Activated naive CD8-positive, alpha-beta T cell (primary cell): ENCODE results near the gene PLXDC2.

Experiments
- H3K27ac Mint-ChIP-seq: one replicate; pipeline ENCODE4 v1.8.0; 2021; ENCODE audit warnings: mixed read lengths
- H3K27me3 Mint-ChIP-seq: one replicate; pipeline ENCODE4 v1.8.0; 2021; ENCODE audit warnings: mixed read lengths
- H3K36me3 Mint-ChIP-seq: one replicate; pipeline ENCODE4 v1.8.0; 2021; ENCODE audit warnings: mixed read lengths
- H3K4me1 Mint-ChIP-seq: one replicate; pipeline ENCODE4 v1.8.0; 2021; ENCODE audit warnings: low read depth, mixed read lengths
- H3K4me3 Mint-ChIP-seq: one replicate; pipeline ENCODE4 v1.8.0; 2021; ENCODE audit warnings: mild to moderate bottlenecking, mixed read lengths
- H3K9me3 Mint-ChIP-seq: one replicate; pipeline ENCODE4 v1.8.0; 2021; ENCODE audit warnings: low read depth, mixed read lengths

The PLXDC2 gene

DNA sequence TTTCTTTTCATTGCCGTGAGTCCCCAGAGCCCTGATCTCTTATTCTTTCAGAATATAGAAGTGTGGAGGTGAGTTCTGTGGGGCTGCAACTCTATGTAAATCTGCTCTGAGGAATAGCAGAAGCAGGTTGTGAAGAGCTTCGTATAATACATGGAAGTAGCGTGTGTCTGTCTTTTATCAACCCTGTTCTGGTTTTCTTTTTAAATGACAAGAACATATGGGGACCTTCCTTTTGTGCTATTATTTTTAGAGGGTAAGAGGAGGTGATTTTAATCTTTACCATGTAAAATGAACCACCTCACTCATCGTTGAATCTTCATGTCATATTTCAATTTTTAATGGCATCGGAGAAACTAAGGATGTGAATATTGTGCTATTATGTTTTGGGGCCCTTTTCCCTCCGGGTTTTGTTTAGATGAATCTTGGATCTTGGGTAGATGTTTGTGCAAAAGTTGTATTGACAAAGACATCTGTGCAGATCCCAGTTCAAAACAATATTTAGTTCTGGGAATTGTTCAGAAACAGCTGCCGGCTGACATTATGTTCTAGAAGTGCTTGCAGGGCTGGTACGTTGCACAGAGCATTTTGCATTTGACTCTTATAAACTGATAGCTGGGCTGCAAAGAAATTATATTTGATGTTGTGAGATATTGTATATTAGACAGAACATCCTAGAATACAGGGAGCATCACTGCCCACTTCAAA lies 46.7 kb downstream of the PLXDC2 start:
- Mint-ChIP-seq H3K4me3 (no peak overlapping the region), H3K27ac (no peak overlapping the region), H3K4me1 (no peaks in the 10 kb centered on the region), H3K36me3 (no peaks in the 10 kb centered on the region), H3K9me3 (no peaks in the 10 kb centered on the region), H3K27me3 (no peaks in the 10 kb centered on the region)

DNA sequence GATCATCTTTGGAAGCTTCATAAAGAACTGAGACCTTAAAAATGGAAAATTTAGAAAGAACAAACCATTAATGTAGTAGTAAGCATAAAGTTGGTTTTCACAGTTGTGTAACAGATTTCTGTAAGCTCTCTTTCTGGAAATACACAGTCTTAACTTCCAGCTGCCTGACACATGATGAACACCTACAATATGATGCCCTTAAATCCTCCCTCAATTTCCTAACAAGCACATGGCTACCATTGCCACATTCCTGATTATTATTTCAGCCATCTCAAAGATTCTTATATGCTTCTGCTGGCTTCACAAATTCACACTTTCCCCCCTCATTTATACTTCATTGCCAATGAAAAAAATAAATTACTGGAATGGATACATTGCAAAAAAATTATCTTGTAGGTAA lies 49.4 kb downstream of the PLXDC2 start:
- H3K27ac Mint-ChIP-seq, result no peak overlapping the region
- H3K36me3 Mint-ChIP-seq, result no peaks in the 10 kb centered on the region
- no peaks in the 10 kb centered on the region for H3K27me3 Mint-ChIP-seq
- no peak overlapping the region for H3K4me3 Mint-ChIP-seq
- H3K9me3 Mint-ChIP-seq, result no peaks in the 10 kb centered on the region
- no peaks in the 10 kb centered on the region for H3K4me1 Mint-ChIP-seq

DNA sequence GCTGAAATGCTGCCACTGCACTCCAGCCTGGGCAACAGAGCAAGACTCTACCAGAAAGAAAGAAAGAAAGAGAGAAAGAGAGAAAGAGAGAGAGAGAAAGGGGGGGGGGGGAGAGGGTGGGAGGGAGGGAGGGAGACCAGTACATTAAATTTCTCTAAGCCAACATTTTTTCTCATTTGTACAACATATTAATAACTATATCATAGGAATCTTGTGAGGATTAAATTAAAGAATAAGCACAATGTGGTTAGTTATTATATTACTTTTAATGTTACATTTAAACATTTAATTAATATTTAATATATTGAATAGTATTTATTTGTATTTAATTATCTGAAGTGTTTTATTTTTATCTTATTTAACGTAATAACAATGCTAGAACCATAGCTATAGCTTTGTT lies 53.1 kb downstream of the PLXDC2 start:
- Mint-ChIP-seq H3K27me3 (no peaks in the 10 kb centered on the region), H3K9me3 (no peaks in the 10 kb centered on the region), H3K4me3 (no peak overlapping the region), H3K27ac (no peak overlapping the region), H3K4me1 (no peaks in the 10 kb centered on the region), H3K36me3 (no peaks in the 10 kb centered on the region)

DNA sequence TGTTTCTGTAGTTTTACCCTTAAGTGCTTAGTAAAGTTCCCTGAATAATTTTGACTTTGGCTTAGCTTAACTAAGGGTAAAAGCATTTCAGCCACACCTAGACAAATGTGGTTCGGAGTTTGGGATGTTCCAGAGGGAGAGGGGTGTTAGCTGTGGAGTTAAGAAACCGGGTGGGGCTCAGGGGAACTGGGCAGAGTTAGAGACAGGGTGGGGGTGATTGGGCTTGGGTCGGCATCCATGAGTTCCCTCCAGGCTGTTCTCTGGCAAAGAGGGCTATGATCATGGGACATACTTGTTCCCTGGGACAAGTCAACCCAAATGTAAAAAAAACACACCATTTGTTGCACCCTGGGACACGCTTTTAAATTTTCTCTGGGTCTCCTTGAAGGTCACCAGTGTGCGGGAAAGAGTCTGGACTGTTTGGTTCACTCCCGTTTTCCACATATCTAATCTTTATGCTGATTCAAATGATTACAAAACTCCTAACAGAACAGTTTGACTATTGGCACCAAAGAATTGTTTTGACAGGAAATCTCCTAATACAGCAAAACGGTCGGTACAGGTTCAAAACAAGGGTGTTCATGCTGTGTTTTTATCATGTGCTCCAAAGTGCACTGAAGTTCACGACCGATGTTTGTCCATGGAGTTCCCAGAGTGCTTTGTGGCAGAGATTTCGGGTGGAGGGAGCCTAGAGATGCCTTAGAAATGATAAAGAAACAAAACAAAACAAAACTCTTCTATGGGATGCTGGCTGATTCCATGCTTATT lies 56.5 kb downstream of the PLXDC2 start:
- H3K4me3 Mint-ChIP-seq, result no peak overlapping the region
- no peaks in the 10 kb centered on the region for H3K9me3 Mint-ChIP-seq
- no peaks in the 10 kb centered on the region for H3K27me3 Mint-ChIP-seq
- no peaks in the 10 kb centered on the region for H3K36me3 Mint-ChIP-seq
- H3K27ac Mint-ChIP-seq, result no peak overlapping the region
- no peaks in the 10 kb centered on the region for H3K4me1 Mint-ChIP-seq

DNA sequence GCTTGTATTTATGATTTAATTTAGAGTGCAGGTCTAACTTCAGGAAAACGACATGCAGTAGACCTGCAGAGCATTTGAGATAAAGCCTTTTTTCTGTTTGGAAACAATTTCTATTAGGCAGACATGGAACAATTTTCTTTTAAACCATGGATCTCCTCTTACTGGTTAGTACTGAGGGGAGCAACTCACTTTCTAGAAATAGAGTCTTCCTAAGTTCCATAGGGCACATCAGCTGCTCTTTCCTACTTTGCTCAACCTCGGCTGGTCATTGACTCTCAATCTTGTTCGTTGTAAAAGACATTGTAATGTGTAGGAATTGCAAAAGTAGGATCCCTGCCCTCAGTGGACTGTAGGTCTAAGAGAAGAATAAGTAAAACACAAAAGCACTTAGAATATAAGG lies 58.0 kb downstream of the PLXDC2 start:
- Mint-ChIP-seq H3K27me3 (no peaks in the 10 kb centered on the region), H3K9me3 (no peaks in the 10 kb centered on the region), H3K4me3 (no peak overlapping the region), H3K4me1 (no peaks in the 10 kb centered on the region), H3K27ac (no peak overlapping the region), H3K36me3 (no peaks in the 10 kb centered on the region)

DNA sequence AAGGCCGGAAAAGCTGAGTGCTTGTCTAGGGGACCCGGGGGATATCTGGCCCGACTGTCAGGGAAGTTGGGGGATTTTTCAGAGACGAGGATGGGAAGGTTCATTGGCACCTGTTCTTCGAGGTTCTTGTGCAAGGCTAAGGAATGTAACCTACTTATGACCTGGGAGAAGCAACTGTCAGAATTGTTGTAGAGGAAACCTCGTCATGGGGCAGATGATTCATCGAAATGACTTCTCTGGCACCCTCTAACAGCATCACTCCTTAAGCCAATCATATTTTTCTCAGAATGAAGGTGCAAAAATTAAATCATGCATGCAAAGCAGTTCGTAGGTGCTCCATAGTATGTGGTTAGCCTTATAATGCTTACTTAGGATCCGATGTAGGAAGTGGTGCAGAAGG lies 58.6 kb downstream of the PLXDC2 start:
- Mint-ChIP-seq H3K36me3 (no peaks in the 10 kb centered on the region), H3K27me3 (no peaks in the 10 kb centered on the region), H3K4me3 (no peak overlapping the region), H3K4me1 (no peaks in the 10 kb centered on the region), H3K27ac (no peak overlapping the region), H3K9me3 (no peaks in the 10 kb centered on the region)

DNA sequence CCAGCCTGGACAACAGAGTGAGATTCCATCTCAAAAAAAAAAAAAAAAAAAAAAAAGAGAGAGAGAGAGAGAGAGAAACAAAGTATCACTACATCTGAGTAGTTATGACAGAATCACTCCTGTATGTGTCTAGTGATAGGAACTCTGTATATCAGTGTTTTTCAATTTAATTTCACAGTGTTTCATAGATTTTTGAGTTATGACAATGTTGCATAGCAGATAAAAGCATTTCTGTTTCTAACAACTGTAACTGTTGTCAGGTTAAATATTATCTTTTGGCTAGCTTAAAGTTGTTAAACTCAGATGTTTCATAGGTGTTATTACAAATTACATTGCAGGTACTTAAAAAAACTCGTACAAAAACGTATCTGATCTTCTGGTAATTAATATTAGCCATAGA lies 60.3 kb downstream of the PLXDC2 start:
- Mint-ChIP-seq H3K27me3 (no peaks in the 10 kb centered on the region), H3K27ac (no peak overlapping the region), H3K4me3 (no peak overlapping the region), H3K4me1 (no peaks in the 10 kb centered on the region), H3K36me3 (no peaks in the 10 kb centered on the region), H3K9me3 (no peaks in the 10 kb centered on the region)

DNA sequence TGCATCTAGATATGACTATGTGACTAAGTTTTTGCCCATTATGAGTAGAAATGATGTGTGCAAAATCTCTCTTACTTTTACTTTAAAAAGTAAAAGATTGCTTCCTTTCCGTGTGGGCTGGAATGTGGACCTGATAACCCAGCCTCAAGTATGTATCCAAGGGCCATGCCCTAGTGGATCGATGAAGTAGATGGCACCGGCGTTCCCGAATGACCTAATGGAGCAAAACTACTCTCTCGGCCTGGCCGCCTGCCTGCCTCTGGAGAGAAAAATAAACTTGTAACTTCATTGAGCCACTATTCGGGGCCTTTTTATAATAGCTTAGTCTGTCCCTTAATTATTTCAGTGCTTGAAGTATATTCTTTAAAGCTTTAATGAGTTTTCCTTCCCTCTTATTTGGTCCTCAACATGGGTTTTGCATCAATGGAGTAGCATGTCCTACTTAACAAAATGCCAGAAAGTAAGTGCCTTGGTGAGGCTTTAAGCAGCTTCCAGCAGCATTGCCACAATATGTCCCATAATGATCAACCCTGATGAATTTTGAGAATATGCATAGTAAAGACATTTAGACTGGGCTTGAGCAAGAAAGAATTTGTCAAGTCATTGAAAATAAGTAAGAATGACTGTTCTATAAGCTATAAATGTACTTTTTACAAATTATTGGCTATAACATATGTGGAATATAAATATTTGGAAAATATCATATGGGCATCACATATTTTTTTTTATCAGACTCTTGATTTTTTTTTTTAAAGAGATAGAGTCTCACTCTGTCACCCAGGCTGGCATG lies 61.4 kb downstream of the PLXDC2 start:
- no peaks in the 10 kb centered on the region for H3K36me3 Mint-ChIP-seq
- H3K27me3 Mint-ChIP-seq, result no peaks in the 10 kb centered on the region
- H3K9me3 Mint-ChIP-seq, result peaks cover 4% of the 10 kb centered on the region
- no peaks in the 10 kb centered on the region for H3K4me1 Mint-ChIP-seq
- H3K4me3 Mint-ChIP-seq, result no peak overlapping the region
- H3K27ac Mint-ChIP-seq, result no peak overlapping the region

DNA sequence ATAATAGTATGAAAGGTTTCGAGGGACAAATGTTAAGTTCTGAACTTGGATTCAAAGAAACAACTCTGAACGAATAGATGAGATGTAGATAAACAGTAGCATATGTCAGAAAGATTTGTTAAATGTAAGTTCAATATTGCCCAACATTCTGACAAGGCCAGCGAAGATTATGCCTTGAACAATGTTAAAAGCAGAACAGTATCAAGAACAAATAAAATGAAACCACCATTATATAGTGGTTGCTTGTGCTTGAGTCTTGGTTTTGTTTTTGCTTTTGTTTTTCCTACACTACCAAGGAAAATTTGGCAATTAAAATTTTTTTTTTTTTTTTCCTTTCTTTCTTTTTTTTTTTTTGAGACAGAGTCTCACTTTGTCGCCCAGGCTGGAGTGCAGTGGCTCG lies 66.4 kb downstream of the PLXDC2 start:
- no peak overlapping the region for H3K27ac Mint-ChIP-seq
- H3K27me3 Mint-ChIP-seq, result no peaks in the 10 kb centered on the region
- H3K36me3 Mint-ChIP-seq, result no peaks in the 10 kb centered on the region
- H3K4me3 Mint-ChIP-seq, result no peak overlapping the region
- H3K9me3 Mint-ChIP-seq, result peaks cover 4% of the 10 kb centered on the region
- H3K4me1 Mint-ChIP-seq, result no peaks in the 10 kb centered on the region

DNA sequence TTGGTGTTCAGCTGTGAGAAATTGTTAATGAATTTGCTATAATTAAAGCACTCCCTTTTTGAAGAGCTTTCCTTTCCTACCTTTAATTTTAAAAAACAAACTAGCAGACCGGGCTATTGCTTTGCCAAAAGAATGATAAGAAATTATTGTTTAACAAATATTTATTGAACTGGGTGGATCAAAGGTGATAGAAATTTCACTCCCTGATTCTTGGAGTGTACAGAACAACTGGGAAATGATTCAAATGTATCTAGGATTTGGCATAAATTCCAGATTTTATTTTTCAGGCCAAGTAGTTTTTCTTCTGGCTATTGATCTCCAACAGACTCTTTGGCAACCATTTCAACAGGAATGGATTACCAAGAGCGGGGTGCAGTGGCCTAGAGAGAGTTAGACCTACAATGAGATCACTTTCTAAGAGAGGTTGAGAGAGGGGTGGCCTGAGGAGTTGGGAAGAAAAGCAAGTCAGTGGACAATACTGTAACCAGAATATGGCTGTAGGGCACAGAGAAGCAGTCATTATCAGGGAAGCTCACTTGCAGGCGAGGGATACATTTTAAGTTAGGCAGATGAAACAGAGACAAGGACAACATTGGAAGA lies 71.9 kb downstream of the PLXDC2 start:
- no peak overlapping the region for H3K4me3 Mint-ChIP-seq
- no peaks in the 10 kb centered on the region for H3K9me3 Mint-ChIP-seq
- no peaks in the 10 kb centered on the region for H3K27me3 Mint-ChIP-seq
- H3K4me1 Mint-ChIP-seq, result no peaks in the 10 kb centered on the region
- H3K27ac Mint-ChIP-seq, result no peak overlapping the region
- H3K36me3 Mint-ChIP-seq, result no peaks in the 10 kb centered on the region

DNA sequence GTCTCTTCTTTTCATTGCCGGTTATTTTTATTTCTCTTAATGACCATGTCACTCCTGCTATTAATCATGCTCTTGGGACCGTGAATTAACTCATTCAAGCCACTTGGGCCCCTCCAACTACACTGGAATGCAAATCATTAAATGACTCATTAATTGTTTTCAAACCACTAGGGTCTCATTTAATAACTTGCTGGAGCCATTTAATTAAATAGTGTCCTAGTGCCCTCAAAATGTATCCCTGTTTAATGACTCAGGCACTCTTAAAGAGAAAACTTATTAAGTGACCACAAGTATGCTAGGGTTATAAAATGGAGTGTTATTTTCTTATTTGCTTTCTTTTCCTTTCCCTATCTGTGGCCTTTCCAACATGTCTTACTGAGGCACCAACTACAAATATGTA lies 73.0 kb downstream of the PLXDC2 start:
- H3K36me3 Mint-ChIP-seq, result no peaks in the 10 kb centered on the region
- no peaks in the 10 kb centered on the region for H3K27me3 Mint-ChIP-seq
- no peak overlapping the region for H3K27ac Mint-ChIP-seq
- no peaks in the 10 kb centered on the region for H3K4me1 Mint-ChIP-seq
- H3K9me3 Mint-ChIP-seq, result no peaks in the 10 kb centered on the region
- H3K4me3 Mint-ChIP-seq, result no peak overlapping the region

DNA sequence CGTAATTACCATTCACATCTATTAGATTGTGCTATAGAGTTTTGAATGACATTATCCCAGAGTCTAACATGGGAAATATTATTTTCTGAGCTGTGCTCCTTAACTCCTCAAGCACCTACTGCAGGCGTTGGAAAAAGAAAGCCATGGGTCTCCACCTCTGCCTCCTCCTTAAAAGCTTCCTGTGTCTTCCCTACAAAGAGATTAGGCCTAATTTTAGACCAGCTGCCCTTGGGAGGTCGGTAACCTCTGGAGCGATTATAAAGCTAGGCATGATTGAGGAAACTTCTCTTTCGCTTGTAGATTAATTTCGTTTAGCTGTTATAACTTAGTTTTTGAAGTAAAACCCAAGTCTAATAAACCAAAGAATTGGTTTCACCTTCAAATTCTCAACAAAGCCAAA lies 75.2 kb downstream of the PLXDC2 start:
- Mint-ChIP-seq H3K4me3 (no peak overlapping the region), H3K9me3 (no peaks in the 10 kb centered on the region), H3K36me3 (no peaks in the 10 kb centered on the region), H3K4me1 (no peaks in the 10 kb centered on the region), H3K27ac (no peak overlapping the region), H3K27me3 (no peaks in the 10 kb centered on the region)

DNA sequence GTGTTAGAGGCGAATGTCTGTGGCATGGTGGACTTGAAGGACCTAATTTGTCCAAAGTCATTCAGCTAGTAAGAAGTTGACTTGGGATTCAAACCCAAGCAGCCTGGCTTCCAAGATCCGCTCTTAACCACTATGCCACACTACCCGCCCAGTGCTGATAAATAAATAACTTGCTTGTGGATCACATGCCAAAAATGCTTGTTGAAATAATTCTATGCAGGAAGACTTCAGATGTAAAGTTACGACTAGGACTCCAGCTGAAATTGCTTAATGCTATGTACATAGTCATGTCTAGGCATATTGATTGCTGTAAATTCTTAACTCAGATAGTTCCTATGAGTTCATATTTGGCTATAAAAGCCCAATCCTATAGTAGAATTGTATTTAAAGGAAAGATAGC lies 76.0 kb downstream of the PLXDC2 start:
- Mint-ChIP-seq H3K9me3 (no peaks in the 10 kb centered on the region), H3K4me3 (no peak overlapping the region), H3K27me3 (no peaks in the 10 kb centered on the region), H3K4me1 (no peaks in the 10 kb centered on the region), H3K36me3 (no peaks in the 10 kb centered on the region), H3K27ac (no peak overlapping the region)

DNA sequence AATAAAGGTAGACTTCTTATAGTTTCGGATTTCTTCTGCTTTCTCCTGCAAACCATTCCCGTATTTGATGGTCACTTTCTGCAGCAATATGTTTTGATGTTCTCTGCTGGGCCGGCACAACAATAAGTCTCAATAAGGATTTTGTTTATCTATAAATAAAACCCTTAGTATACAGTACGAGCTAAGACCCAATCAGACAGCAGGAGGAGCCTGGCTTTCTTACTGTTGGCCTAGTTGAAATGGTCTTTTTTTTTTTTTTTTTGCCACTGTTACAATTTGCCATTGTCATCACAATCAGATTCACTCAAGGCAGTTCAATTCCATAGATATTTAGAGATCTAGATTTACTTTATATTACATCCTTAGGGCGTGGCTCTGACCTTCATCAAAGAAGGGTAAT lies 76.4 kb downstream of the PLXDC2 start:
- Mint-ChIP-seq H3K9me3 (no peaks in the 10 kb centered on the region), H3K4me3 (no peak overlapping the region), H3K27ac (no peak overlapping the region), H3K4me1 (no peaks in the 10 kb centered on the region), H3K36me3 (no peaks in the 10 kb centered on the region), H3K27me3 (no peaks in the 10 kb centered on the region)

DNA sequence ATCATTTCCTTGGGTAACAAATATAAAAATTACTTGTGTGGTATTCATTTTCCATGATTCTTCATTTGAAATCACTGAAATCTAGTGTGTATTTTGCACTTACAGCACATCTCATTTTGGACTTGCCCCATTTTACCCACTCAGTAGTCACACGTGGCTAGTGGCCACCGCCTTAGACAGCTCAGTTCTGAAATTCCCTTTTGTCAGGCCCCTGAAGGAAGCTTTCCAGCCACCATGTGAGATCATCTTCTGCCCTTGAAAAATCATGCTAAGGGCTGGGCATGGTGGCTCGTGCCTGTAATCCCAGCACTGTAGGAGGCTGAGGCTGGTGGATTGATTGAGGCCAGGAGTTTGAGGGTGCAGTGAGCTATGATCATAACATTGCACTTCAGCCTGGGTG lies 79.3 kb downstream of the PLXDC2 start:
- Mint-ChIP-seq H3K27me3 (no peaks in the 10 kb centered on the region), H3K27ac (no peak overlapping the region), H3K36me3 (no peaks in the 10 kb centered on the region), H3K9me3 (no peaks in the 10 kb centered on the region), H3K4me1 (no peaks in the 10 kb centered on the region), H3K4me3 (no peak overlapping the region)
